Adrenal gland (tissue), 12 donors: ENCODE results near the gene KCTD17. TPM values are rescaled to one million over a fixed set of nuclear protein-coding genes. Genes with fewer than 3 reads are reported as not detected.
A peak's percentile ranks its signal among the peaks of the same experiment; 100 is the strongest.

Experiments used
- DNase-seq, 7 donors: peaks; one replicate each; pipeline ENCODE4 v3.0.0-alpha.2; 2019 to 2020
- H3K27ac ChIP-seq, 5 donors: fragments of 200-600 bp; sonication (generic) in 4 of 5; 1 replicate in 3 of 5; 2 replicates in 2 of 5; pipeline versions ENCODE4 v1.5.1 to v1.8.0; 2016 to 2020; ENCODE audit warnings: mild to moderate bottlenecking in 1 of 5
- H3K27me3 ChIP-seq: fragments of 200-600 bp; 2 replicates; pipeline ENCODE4 v1.8.0; 2021
- H3K36me3 ChIP-seq, 2 donors: fragments of 200-600 bp; replicated peaks in 1 of 2; 1 replicate in 1 of 2; 2 replicates in 1 of 2; pipeline versions ENCODE4 v1.5.1 to v1.8.0; 2018 to 2022
- H3K4me1 ChIP-seq, 2 donors: fragments of 200-600 bp; replicated peaks in 1 of 2; 1 replicate in 1 of 2; 2 replicates in 1 of 2; pipeline versions ENCODE4 v1.5.1 to v1.8.0; 2018 to 2021
- H3K4me3 ChIP-seq, 4 donors: fragments of 200-600 bp; sonication (generic) in 3 of 4; one replicate each; pipeline ENCODE4 v1.5.1; 2016 to 2018
- H3K9me3 ChIP-seq, 3 donors: fragments of 200-600 bp; sonication (generic) in 1 of 3; replicated peaks in 1 of 3; 1 replicate in 2 of 3; 2 replicates in 1 of 3; pipeline versions ENCODE4 v1.5.1 to v1.8.0; 2016 to 2021
- CTCF ChIP-seq, 6 experiments: fragments of 450-650 bp in 4 of 6; fragments of 200-600 bp in 2 of 6; sonication (generic) in 1 of 6; IDR thresholded peaks; 1 replicate in 5 of 6; 2 replicates in 1 of 6; pipeline versions ENCODE4 v1.5.1 to v1.8.0; 2016 to 2021; ENCODE audit warnings: antibody characterized with exemption in 6 of 6, mild to moderate bottlenecking in 2 of 6, moderate library complexity in 1 of 6
- POLR2A ChIP-seq, 2 donors: fragments of 450-650 bp; IDR thresholded peaks; one replicate each; pipeline ENCODE4 v1.6.1; 2017; ENCODE audit warnings: antibody characterized with exemption in 2 of 2, mild to moderate bottlenecking in 2 of 2, moderate library complexity in 1 of 2
- WGBS, 4 donors: extraction: QIAGEN DNeasy Blood & Tissue Kit in 2 of 4; methylation state at CpG; one replicate each; pipeline versions ENCODE4 v1.1.5 to v1.1.7; 2013 to 2017; 5-methylcytosine and 5-hydroxymethylcytosine counted together
- intact Hi-C, 2 donors: fragments of 100-400 bp; cut with DNase I; formaldehyde crosslinking; loops; one replicate each; pipeline versions ENCODE4 v1.14.1 to v1.15.0; 2022 to 2023
- polyA plus RNA-seq, 3 donors: library from polyadenylated mRNA; stranded (reverse); fragments of 200-250 nt in 2 of 3; fragments of 350-450 nt in 1 of 3; fragmentation: Illumina TruSeq in 1 of 3; extraction: RNeasy Lipid Tissue Mini Kit (QIAGEN cat#74804) in 1 of 3; gene quantifications; one replicate each; pipeline ENCODE4 v1.2.3, GENCODE V29; 2013 to 2014
- total RNA-seq, 9 donors: library from RNA; depleted of rRNA in 4 of 9; stranded (reverse); fragments of >200 nt in 4 of 9; fragments of 120-200 nt in 1 of 9; fragmentation: NEBNext Ultra II Directional in 1 of 9; extraction: Animal tissue kit (Norgen Biotek cat#: 25700) in 1 of 9; gene quantifications; one replicate each; pipeline versions ENCODE4 v1.1.0 to v1.2.4, GENCODE V29; 2013 to 2023
- donor health status: healthy with polysubstance abuse.
- donor health status: Bipolar disorder and iron deficiency.
- donor health status: DM: yes; HTN: yes; CAD: no.
- donor health status: DM: no; HTN: no; CAD: no.
- donor health status: DM: no; HTN: no; CAD: no.
- donor health status: DM: yes; HTN: yes; CAD: no.

Gene KCTD17
- total and polyA plus RNA-seq, 12 donors, result 10.0 to 71.5 (median 27.0) TPM

GRCh38 chr22:37007651-37008050 lies 43.9 kb upstream of the KCTD17 start:
- intact Hi-C loops, result no loop called here
- Histone ChIP-seq H3K36me3 (no peaks in the 10 kb centered on the region), H3K27me3 (no peaks in the 10 kb centered on the region), H3K27ac (no peak overlapping the region), H3K4me3 (no peak overlapping the region), H3K9me3 (no peaks in the 10 kb centered on the region), H3K4me1 (peaks cover 9 to 10% of the 10 kb centered on the region in 2 donors)
- no peak for DNase-seq
- 23 to 67% (median 49%) methylated on average over 1 to 2 of the region's 2 CpGs for WGBS, 4 donors
- TF ChIP-seq CTCF (IDR thresholded peaks at IDR 0.05) (no peak), POLR2A (IDR thresholded peaks at IDR 0.05) (no peak)

- Histone ChIP-seq H3K4me1 (peaks cover 9 to 10% of the 10 kb centered on the region in 2 donors), H3K9me3 (no peaks in the 10 kb centered on the region), H3K27me3 (no peaks in the 10 kb centered on the region), H3K36me3 (no peaks in the 10 kb centered on the region), H3K4me3 (no peak overlapping the region), H3K27ac (no peak overlapping the region)
- TF ChIP-seq POLR2A (IDR thresholded peaks at IDR 0.05) (no peak), CTCF (IDR thresholded peaks at IDR 0.05) (no peak)
- WGBS, 4 donors, result 62 to 86% (median 72%) methylated on average over 2 of the region's 2 CpGs
- DNase-seq, result no peak
- intact Hi-C loops, result no loop called here
These were observed 43.2 kb upstream of the KCTD17 start for GRCh38 chr22:37008365-37008764.

GRCh38 chr22:37009490-37009889 lies 42.1 kb upstream of the KCTD17 start:
- intact Hi-C loops, result no loop called here
- no peak overlapping the region for H3K4me3 ChIP-seq
- no peaks in the 10 kb centered on the region for H3K36me3 ChIP-seq
- no peaks in the 10 kb centered on the region for H3K27me3 ChIP-seq
- peak in 1 of 7 donors; percentile 11 for DNase-seq
- 79 to 89% (median 81%) methylated on average over 2 of the region's 2 CpGs for WGBS, 4 donors
- peaks cover 10% of the 10 kb centered on the region in 2 donors for H3K4me1 ChIP-seq
- TF ChIP-seq POLR2A (IDR thresholded peaks at IDR 0.05) (no peak), CTCF (IDR thresholded peaks at IDR 0.05) (no peak)
- H3K9me3 ChIP-seq, result no peaks in the 10 kb centered on the region
- H3K27ac ChIP-seq, result no peak overlapping the region

GRCh38 chr22:37010174-37010573 lies 41.4 kb upstream of the KCTD17 start:
- TF ChIP-seq CTCF (IDR thresholded peaks at IDR 0.05) (no peak), POLR2A (IDR thresholded peaks at IDR 0.05) (no peak)
- H3K27me3 ChIP-seq, result no peaks in the 10 kb centered on the region

More at GRCh38 chr22:37010174-37010573, 41.4 kb upstream of the KCTD17 start:
- H3K9me3 ChIP-seq, result no peaks in the 10 kb centered on the region
- H3K4me3 ChIP-seq, result no peak overlapping the region
- whole genome bisulfite sequencing, 4 donors, result 86 to 90% (median 88%) methylated on average over 2 to 4 of the region's 4 CpGs
- no peak for DNase-seq
- peaks cover 16% of the 10 kb centered on the region in 2 donors for H3K4me1 ChIP-seq
- no peak overlapping the region for H3K27ac ChIP-seq
- intact Hi-C loops, result no loop called here
- no peaks in the 10 kb centered on the region for H3K36me3 ChIP-seq
